ENCODE measurements around the gene TBATA. TPM values are rescaled to one million over a fixed set of nuclear protein-coding genes. Genes with fewer than 3 reads are reported as not detected.

Gene TBATA
- total and polyA plus RNA-seq, 2 of the 8 experiments (the other 6 are each of a cell fraction or from before 2014, with no cell fraction given), result not detected

DNA sequence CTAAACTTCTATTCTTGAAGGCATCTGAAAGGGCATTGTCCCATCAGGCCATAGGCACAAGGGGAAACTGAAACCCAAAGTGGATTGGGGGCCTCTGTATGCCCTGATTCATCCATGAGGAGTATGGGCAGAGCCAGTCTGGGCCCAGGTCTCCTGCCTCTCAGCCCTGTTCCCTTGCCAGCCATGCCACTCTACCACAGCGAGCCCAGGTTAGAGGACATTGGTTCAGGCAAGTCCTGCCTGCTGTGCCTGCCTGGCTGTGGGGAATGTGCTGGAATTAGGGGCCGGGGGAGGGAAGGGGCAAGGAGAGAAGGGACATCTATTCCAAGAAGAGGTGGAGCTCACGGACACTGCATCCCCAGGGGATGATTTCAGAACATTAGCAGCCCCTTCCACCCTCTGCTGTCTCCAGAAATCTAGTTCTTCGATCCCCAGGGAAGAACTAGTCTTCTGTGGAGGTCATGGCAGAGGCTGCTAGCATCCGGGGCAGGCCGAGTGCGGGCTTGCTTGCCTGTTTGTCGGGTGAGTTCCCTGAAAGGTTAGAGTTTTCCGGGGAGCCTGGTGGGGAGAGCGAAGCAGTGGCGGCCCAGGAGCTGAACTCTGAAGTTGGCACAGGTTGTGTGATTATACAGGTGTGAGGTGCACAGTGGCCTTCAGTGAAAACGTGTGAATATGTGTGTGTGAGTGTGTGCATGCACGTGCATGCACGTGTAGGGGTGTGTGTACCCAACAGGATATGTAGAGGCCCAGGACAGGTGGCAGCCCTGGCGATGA is 37.8 kb downstream of the TBATA start:
- ChIA-PET POLR2A (ENCODE audit: partially characterized antibody) (interaction anchor here (1.1 kb wide), 1 partner anchor 124 kb away, joined by 3 read pairs; no protein-coding TSS in a partner anchor), CTCF (ENCODE audit: partially characterized antibody) (interaction anchor here (1.3 to 3.6 kb wide), 4 partner anchors 9 to 198 kb away, joined by 3 to 22 read pairs (median 4); no protein-coding TSS in a partner anchor)
- H4K20me1 ChIP-seq (replicated peaks in 1 of 2; ENCODE audit: control insufficient read depth in 1 of 2, insufficient read depth in 2 of 2, low read length in 2 of 2), result peaks cover 0 to 2% of the 10 kb centered on the region in 2 experiments
- H2BK12ac ChIP-seq (ENCODE audit: low read depth, low read length), result no peak overlapping the region
- H3K18ac ChIP-seq (ENCODE audit: extremely low read depth, low read length), result no peak overlapping the region
- H3K79me1 ChIP-seq (ENCODE audit: low read depth, low read length), result no peaks in the 10 kb centered on the region
- H2AFZ ChIP-seq (ENCODE audit: low read length), result no peak overlapping the region
- H3K4me1 ChIP-seq (replicated peaks in 1 of 4; ENCODE audit: control insufficient read depth in 3 of 4, insufficient read depth in 4 of 4, low read length in 3 of 4), result no peaks in the 10 kb centered on the region
- no peaks in the 10 kb centered on the region for H3K9me3 ChIP-seq (ENCODE audit: insufficient read depth in 2 of 2, low read depth in 1 of 2, low read length in 1 of 2)
- H4K5ac ChIP-seq (ENCODE audit: insufficient read length, low read depth, low read length), result no peak overlapping the region
- no peak overlapping the region for H2BK20ac ChIP-seq (ENCODE audit: low read length)
- H3K23me2 ChIP-seq (ENCODE audit: low read depth, low read length), result no peaks in the 10 kb centered on the region
- H3K27me3 ChIP-seq (replicated peaks in 1 of 4; ENCODE audit: control insufficient read depth in 3 of 4, extremely low read depth in 1 of 4, insufficient read depth in 3 of 4, low read length in 3 of 4), result no peaks in the 10 kb centered on the region
- no peaks in the 10 kb centered on the region for H3K79me2 ChIP-seq (ENCODE audit: control insufficient read depth in 1 of 2, insufficient read depth in 2 of 2, low read length in 2 of 2)
- no peak overlapping the region for H3K9ac ChIP-seq (replicated peaks in 1 of 4; ENCODE audit: extremely low read depth in 1 of 4, low read depth in 3 of 4, low read length in 3 of 4)
- DNase-seq (ENCODE audit: low read depth in 1 of 2, low spot score in 2 of 2), result no peak
- no peak overlapping the region for H4K8ac ChIP-seq (ENCODE audit: extremely low read depth, insufficient read depth, low read length)
- H3K4me2 ChIP-seq (ENCODE audit: insufficient read depth in 1 of 2, low read depth in 2 of 2, low read length in 2 of 2), result no peak overlapping the region
- no peak overlapping the region for H3K27ac ChIP-seq (ENCODE audit: low read depth, low read length)
- no peak overlapping the region for H2BK120ac ChIP-seq (replicated peaks; ENCODE audit: low read depth, low read length)
- peak overlapping the region; percentile 19 for H4K91ac ChIP-seq (replicated peaks; ENCODE audit: insufficient read length, low read length)
- no peak overlapping the region for H2BK5ac ChIP-seq (ENCODE audit: low read depth, low read length)
- no peak overlapping the region for H3K4ac ChIP-seq (replicated peaks; ENCODE audit: insufficient read length, low read depth, low read length)
- 85% methylated on average over 14 of the region's 15 CpGs; no CpG with 5 or more reads in 1 of the 2 experiments for WGBS, 2 experiments (ENCODE audit: extremely low coverage in 1 of 2, insufficient coverage in 1 of 2, insufficient read length in 1 of 2, insufficient replicate concordance in 2 of 2, low coverage in 1 of 2, low lambda C conversion rate in 2 of 2, missing lambda C conversion rate in 1 of 2)
- no peak overlapping the region for H2AK5ac ChIP-seq (ENCODE audit: low read depth, low read length)
- H3K36me3 ChIP-seq (ENCODE audit: control insufficient read depth in 2 of 4, insufficient read depth in 4 of 4, low read length in 3 of 4), result no peaks in the 10 kb centered on the region; a peak in 1 of 8 replicates
- H2BK15ac ChIP-seq (ENCODE audit: low read length), result no peak overlapping the region
- H3K23ac ChIP-seq (ENCODE audit: insufficient read length), result no peak overlapping the region
- H3K4me3 ChIP-seq (ENCODE audit: extremely low read depth in 1 of 4, insufficient read depth in 2 of 4, low read depth in 3 of 4, low read length in 4 of 4), result no peak overlapping the region
- FAIRE-seq, result no peak
- no peak overlapping the region for H3K56ac ChIP-seq (replicated peaks; ENCODE audit: insufficient read length, low read depth, low read length)
- H3K14ac ChIP-seq (ENCODE audit: insufficient read length), result no peak overlapping the region
- TF ChIP-seq HDAC6 (IDR thresholded peaks at IDR 0.05; ENCODE audit: low read depth, low read length), result no peak
- TF ChIP-seq TAF7 (optimal IDR thresholded peaks at IDR 0.05; ENCODE audit: borderline replicate concordance, low read depth, low read length), result no peak
- no peak for TF ChIP-seq RXRA (IDR thresholded peaks at IDR 0.05; ENCODE audit: insufficient read depth, low read depth, low read length)
- TF ChIP-seq SP2 (IDR thresholded peaks at IDR 0.05; ENCODE audit: low read length), result no peak
- TF ChIP-seq SRF (IDR thresholded peaks at IDR 0.05; ENCODE audit: low read depth, low read length), result no peak
- no peak for TF ChIP-seq RFX5 (IDR thresholded peaks at IDR 0.05; ENCODE audit: borderline replicate concordance, low read depth, low read length)
- TF ChIP-seq, protein P1, sequence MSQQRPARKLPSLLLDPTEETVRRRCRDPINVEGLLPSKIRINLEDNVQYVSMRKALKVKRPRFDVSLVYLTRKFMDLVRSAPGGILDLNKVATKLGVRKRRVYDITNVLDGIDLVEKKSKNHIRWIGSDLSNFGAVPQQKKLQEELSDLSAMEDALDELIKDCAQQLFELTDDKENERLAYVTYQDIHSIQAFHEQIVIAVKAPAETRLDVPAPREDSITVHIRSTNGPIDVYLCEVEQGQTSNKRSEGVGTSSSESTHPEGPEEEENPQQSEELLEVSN (IDR thresholded peaks at IDR 0.05), result no peak
- TF ChIP-seq TEAD4 (IDR thresholded peaks at IDR 0.05; ENCODE audit: low read depth, low read length), result no peak
- TF ChIP-seq TBP (IDR thresholded peaks at IDR 0.05; ENCODE audit: low read depth, low read length), result no peak
- no peak for TF ChIP-seq SUZ12 (IDR thresholded peaks at IDR 0.05; ENCODE audit: low read length)
- no peak for TF ChIP-seq CEBPB (IDR thresholded peaks at IDR 0.05; ENCODE audit: low read depth, low read length)

Measured in H1 (cell line).